Lower lobe of right lung (tissue), 2 donors: ENCODE results near the gene ZFR2. TPM values are rescaled to one million over a fixed set of nuclear protein-coding genes. Genes with fewer than 3 reads are reported as not detected.

Experiments
- ATAC-seq, 2 donors: fragments of 200-7000 bp; cut with Tn5 transposase; one replicate each; pipeline ENCODE4 v1.9.1; 2020 to 2022; ENCODE audit warnings: mild to moderate bottlenecking in 2 of 2, moderate library complexity in 2 of 2
- DNase-seq: peaks from one replicate; pipeline ENCODE4 v3.0.0-alpha.2; 2020
- H3K27ac ChIP-seq: fragments of 200-600 bp; one replicate; pipeline ENCODE4 v1.8.0; 2022
- H3K27me3 ChIP-seq: fragments of 200-600 bp; one replicate; pipeline ENCODE4 v1.8.0; 2022; ENCODE audit warnings: low read depth
- H3K36me3 ChIP-seq: fragments of 200-600 bp; one replicate; pipeline ENCODE4 v1.8.0; 2022; ENCODE audit warnings: mild to moderate bottlenecking
- H3K4me1 ChIP-seq: fragments of 200-600 bp; one replicate; pipeline ENCODE4 v1.8.0; 2022
- H3K4me3 ChIP-seq: fragments of 200-600 bp; one replicate; pipeline ENCODE4 v1.8.0; 2022; ENCODE audit warnings: mild to moderate bottlenecking
- H3K9me3 ChIP-seq: fragments of 200-600 bp; one replicate; pipeline ENCODE4 v1.8.0; 2022
- intact Hi-C: fragments of 100-400 bp; cut with DNase I; formaldehyde crosslinking; loops from one replicate; pipeline ENCODE4 v1.11.0; 2022
- long read RNA-seq: library from polyadenylated mRNA; unstranded; transcript quantifications from one replicate; pipeline ENCODE4 v2.0.0, GENCODE V29; 2021
- total RNA-seq: library from RNA; stranded (reverse); fragmentation: NEBNext Ultra II Directional; extraction: Animal tissue kit (Norgen Biotek cat#: 25700); gene quantifications from one replicate; pipeline ENCODE4 v1.2.1, GENCODE V29; 2021
- TF ChIP-seq, protein P1 (sequence below): fragments of 200-600 bp; IDR thresholded peaks from one replicate; pipeline ENCODE4 v1.8.0; 2022; ENCODE audit warnings: antibody characterized with exemption, mild to moderate bottlenecking
- donor health status: DM: no; HTN: yes; CAD: no; lungs with severe emphysema.

The ZFR2 gene
- 0.41 TPM for total RNA-seq
- long read RNA-seq: 0 reads

DNA sequence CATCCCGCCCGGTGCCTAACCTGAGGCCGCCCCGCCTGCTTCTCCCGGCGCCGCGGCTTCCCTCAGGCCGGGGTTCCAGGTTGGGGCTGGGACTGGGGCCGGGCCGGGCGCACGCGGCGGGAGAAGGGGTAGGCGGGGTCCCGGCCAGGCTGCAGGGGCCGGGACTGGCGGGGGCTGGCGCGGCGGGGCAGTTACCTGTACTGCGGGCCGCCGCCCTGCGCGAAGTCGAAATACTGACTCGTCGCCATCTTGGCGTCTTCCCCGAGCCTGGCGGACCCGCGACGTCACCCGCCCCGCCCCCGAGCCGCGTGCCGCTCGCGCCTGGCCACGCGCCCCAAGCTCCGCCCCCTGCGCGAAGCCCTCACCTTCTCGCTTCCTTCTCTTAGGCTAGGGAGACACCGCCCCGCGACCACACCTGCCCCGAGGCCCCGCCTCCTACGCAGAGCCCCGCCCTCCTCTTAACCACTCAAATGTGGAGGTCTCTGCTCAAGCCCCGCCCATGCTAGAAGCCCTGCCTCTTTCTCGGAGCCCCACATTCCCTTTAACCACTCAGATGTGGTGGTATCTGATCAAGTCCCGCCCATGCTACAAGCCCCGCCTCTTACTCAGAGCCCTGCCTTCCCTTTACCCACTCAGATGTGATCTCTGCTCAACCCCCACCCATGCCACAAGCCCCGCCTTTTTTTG, at the start of gene ZFR2:
ZFR2 (minus strand) TSS at position 269 of the 687 bp plus-strand sequence; CDS start at position 248, 21 bp downstream.
- intact Hi-C loops: no loop called here
- Histone ChIP-seq H3K4me1 (no peaks in the 10 kb centered on the region), H3K9me3 (no peaks in the 10 kb centered on the region), H3K4me3 (no peak within 1 kb of the TSS), H3K36me3 (no peaks in the 10 kb centered on the region), H3K27me3 (peaks cover 43% of the 10 kb centered on the region), H3K27ac (no peak within 1 kb of the TSS)
- TF ChIP-seq, protein P1, sequence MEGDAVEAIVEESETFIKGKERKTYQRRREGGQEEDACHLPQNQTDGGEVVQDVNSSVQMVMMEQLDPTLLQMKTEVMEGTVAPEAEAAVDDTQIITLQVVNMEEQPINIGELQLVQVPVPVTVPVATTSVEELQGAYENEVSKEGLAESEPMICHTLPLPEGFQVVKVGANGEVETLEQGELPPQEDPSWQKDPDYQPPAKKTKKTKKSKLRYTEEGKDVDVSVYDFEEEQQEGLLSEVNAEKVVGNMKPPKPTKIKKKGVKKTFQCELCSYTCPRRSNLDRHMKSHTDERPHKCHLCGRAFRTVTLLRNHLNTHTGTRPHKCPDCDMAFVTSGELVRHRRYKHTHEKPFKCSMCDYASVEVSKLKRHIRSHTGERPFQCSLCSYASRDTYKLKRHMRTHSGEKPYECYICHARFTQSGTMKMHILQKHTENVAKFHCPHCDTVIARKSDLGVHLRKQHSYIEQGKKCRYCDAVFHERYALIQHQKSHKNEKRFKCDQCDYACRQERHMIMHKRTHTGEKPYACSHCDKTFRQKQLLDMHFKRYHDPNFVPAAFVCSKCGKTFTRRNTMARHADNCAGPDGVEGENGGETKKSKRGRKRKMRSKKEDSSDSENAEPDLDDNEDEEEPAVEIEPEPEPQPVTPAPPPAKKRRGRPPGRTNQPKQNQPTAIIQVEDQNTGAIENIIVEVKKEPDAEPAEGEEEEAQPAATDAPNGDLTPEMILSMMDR: no peak
- no peak for DNase-seq
- ATAC-seq: peak in 1 of 2 donors; percentile 12

- Histone ChIP-seq H3K36me3 (no peaks in the 10 kb centered on the region), H3K4me1 (no peaks in the 10 kb centered on the region), H3K4me3 (no peak overlapping the region), H3K27me3 (no peaks in the 10 kb centered on the region), H3K9me3 (peaks cover 4% of the 10 kb centered on the region), H3K27ac (no peak overlapping the region)
- TF ChIP-seq, protein P1: no peak
- no peak for DNase-seq
- intact Hi-C loops: no loop called here
- no peak for ATAC-seq
These were observed 47.2 kb upstream of the ZFR2 start for GRCh38 chr19:3916033-3916432.

- Histone ChIP-seq H3K27me3 (no peaks in the 10 kb centered on the region), H3K4me3 (no peak overlapping the region), H3K4me1 (no peaks in the 10 kb centered on the region), H3K36me3 (no peaks in the 10 kb centered on the region), H3K27ac (no peak overlapping the region), H3K9me3 (peaks cover 6% of the 10 kb centered on the region)
- intact Hi-C loops: no loop called here
- TF ChIP-seq, protein P1: no peak
- ATAC-seq (no peak), DNase-seq (no peak)
These were observed 45.4 kb upstream of the ZFR2 start for GRCh38 chr19:3914199-3914598.

GRCh38 chr19:3910105-3910504, 41.3 kb upstream of the ZFR2 start:
- H3K27ac ChIP-seq: no peak overlapping the region
- DNase-seq (no peak), ATAC-seq (no peak)
- H3K27me3 ChIP-seq: no peaks in the 10 kb centered on the region
- no peaks in the 10 kb centered on the region for H3K4me1 ChIP-seq
- no peaks in the 10 kb centered on the region for H3K36me3 ChIP-seq
- peaks cover 6% of the 10 kb centered on the region for H3K9me3 ChIP-seq
- H3K4me3 ChIP-seq: no peak overlapping the region
- intact Hi-C loops: no loop called here
- TF ChIP-seq, protein P1: no peak

DNA sequence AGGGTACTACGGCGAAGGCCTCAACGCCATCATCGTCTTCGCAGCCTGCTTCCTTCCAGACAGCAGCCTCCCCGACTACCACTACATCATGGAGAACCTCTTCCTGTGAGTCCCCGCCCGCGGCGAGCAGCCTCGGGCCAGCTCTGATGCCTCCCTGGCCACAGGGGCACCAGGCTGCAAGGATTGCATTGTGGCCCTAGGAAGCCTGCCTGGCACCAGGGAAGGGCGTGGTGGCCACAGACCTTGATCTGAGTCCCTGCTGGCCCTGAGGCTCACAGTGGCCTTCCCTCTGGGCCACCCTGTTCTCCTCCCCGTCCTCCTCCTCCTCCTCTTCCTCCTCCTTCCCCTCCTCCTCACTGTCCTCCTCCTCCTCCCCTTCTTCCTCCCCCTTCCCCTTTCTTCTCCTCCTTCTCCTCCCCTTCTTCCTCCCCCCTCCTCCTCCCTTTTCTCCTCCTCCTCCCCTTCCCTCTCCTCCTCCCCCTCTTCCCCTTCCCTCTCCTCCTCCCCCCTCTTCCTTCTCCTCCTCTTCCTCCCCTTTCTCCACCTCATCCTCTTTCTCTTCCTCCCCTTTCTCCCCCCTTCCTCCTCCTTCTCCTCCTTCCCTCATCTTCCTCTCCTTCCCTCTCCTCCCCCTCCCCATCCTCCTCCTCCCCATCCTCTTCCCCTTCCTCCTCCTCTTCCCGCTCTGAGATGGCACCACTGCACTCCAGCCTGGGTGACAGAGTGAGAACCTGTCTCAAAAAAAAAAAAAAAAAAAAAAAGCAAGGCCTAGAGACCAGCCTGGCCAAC, 39.6 kb upstream of the ZFR2 start:
- H3K27ac ChIP-seq: no peak overlapping the region
- no peak overlapping the region for H3K4me3 ChIP-seq
- intact Hi-C loops: no loop called here
- no peaks in the 10 kb centered on the region for H3K4me1 ChIP-seq
- H3K36me3 ChIP-seq: no peaks in the 10 kb centered on the region
- no peak for ATAC-seq
- H3K9me3 ChIP-seq: peaks cover 6% of the 10 kb centered on the region
- DNase-seq: no peak
- no peaks in the 10 kb centered on the region for H3K27me3 ChIP-seq
- TF ChIP-seq, protein P1: no peak
